SK-N-SH (cell line): ENCODE data around the gene MLST8.

ENCODE experiments used
- EP300 ChIP-seq, 2 experiments: IDR thresholded peaks; 2 replicates each; pipeline versions ENCODE4 v1.4.0 to v1.6.1; 2012; ENCODE audit warnings: borderline replicate concordance in 1 of 2, low read depth in 1 of 2, low read length in 1 of 2
- GABPA ChIP-seq: IDR thresholded peaks from 2 replicates; pipeline ENCODE4 v1.4.0; 2012; ENCODE audit warnings: low read depth, mild to moderate bottlenecking
- MXI1 ChIP-seq: IDR thresholded peaks from 2 replicates; pipeline ENCODE4 v1.6.1; 2012; ENCODE audit warnings: mild to moderate bottlenecking, low read depth, low read length, improper control_type of control experiment
- REST ChIP-seq: IDR thresholded peaks from 2 replicates; pipeline ENCODE4 v1.6.1; 2012; ENCODE audit warnings: mild to moderate bottlenecking, low read depth, low read length, moderate library complexity
- RFX5 ChIP-seq: IDR thresholded peaks from 2 replicates; pipeline ENCODE4 v1.6.1; 2012; ENCODE audit warnings: mild to moderate bottlenecking, improper control_type of control experiment, low read length
- RXRA ChIP-seq: IDR thresholded peaks from 2 replicates; pipeline ENCODE4 v1.4.0; 2012; ENCODE audit warnings: low read depth, mild to moderate bottlenecking, borderline replicate concordance
- SMC3 ChIP-seq: IDR thresholded peaks from 2 replicates; pipeline ENCODE4 v1.6.1; 2012; ENCODE audit warnings: low read depth, low read length, improper control_type of control experiment
- USF1 ChIP-seq: IDR thresholded peaks from 2 replicates; pipeline ENCODE4 v1.4.0; 2012; ENCODE audit warnings: low read depth, borderline replicate concordance
- TF ChIP-seq, protein P1 (sequence below): fragments of 200-600 bp; sonication (generic); IDR thresholded peaks from 2 replicates; pipeline ENCODE4 v1.6.1; 2017; ENCODE audit warnings: antibody characterized with exemption, mild to moderate bottlenecking, moderate library complexity
- TF ChIP-seq, protein P2 (sequence below): IDR thresholded peaks from 2 replicates; pipeline ENCODE4 v1.4.0; 2012; ENCODE audit warnings: low read depth
- TF ChIP-seq, protein P3 (sequence below): fragments of 150-350 bp; IDR thresholded peaks from 2 replicates; pipeline ENCODE4 v1.6.1; 2017; ENCODE audit warnings: antibody characterized with exemption, low read length, low read depth, borderline replicate concordance

DNA sequence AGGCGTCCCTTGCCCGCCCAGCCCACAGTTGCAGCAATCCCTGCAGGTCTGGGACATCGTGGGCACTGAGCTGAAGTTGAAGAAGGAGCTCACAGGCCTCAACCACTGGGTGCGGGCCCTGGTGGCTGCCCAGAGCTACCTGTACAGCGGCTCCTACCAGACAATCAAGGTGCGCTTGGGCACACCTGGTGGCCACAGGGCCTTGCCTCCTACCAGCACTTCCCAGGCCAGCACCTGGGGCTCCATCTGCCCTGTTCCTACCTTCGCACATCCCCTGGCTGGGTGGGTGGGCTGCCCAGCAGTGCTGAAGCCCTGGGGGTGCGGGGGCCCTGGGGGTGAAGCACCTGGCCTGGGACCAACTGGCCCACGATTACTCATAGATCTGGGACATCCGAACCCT lies 29.8 kb upstream of the MLST8 start:
- TF ChIP-seq USF1 (no peak), GABPA (no peak), RFX5 (no peak), MXI1 (no peak), SMC3 (no peak), RXRA (no peak), REST (no peak), EP300 (IDR thresholded peaks at IDR 0.05; ENCODE audit: borderline replicate concordance in 1 of 2, low read depth in 1 of 2, low read length in 1 of 2) (no peak)
- TF ChIP-seq, protein P1, sequence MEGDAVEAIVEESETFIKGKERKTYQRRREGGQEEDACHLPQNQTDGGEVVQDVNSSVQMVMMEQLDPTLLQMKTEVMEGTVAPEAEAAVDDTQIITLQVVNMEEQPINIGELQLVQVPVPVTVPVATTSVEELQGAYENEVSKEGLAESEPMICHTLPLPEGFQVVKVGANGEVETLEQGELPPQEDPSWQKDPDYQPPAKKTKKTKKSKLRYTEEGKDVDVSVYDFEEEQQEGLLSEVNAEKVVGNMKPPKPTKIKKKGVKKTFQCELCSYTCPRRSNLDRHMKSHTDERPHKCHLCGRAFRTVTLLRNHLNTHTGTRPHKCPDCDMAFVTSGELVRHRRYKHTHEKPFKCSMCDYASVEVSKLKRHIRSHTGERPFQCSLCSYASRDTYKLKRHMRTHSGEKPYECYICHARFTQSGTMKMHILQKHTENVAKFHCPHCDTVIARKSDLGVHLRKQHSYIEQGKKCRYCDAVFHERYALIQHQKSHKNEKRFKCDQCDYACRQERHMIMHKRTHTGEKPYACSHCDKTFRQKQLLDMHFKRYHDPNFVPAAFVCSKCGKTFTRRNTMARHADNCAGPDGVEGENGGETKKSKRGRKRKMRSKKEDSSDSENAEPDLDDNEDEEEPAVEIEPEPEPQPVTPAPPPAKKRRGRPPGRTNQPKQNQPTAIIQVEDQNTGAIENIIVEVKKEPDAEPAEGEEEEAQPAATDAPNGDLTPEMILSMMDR: no peak
- TF ChIP-seq, protein P2, sequence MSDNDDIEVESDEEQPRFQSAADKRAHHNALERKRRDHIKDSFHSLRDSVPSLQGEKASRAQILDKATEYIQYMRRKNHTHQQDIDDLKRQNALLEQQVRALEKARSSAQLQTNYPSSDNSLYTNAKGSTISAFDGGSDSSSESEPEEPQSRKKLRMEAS: no peak
- TF ChIP-seq, protein P3, sequence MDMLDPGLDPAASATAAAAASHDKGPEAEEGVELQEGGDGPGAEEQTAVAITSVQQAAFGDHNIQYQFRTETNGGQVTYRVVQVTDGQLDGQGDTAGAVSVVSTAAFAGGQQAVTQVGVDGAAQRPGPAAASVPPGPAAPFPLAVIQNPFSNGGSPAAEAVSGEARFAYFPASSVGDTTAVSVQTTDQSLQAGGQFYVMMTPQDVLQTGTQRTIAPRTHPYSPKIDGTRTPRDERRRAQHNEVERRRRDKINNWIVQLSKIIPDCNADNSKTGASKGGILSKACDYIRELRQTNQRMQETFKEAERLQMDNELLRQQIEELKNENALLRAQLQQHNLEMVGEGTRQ: no peak
